ENCODE measurements around the gene RUSF1. TPM values are rescaled to one million over a fixed set of nuclear protein-coding genes. Genes with fewer than 3 reads are reported as not detected.
"Not testable (repeated sequence)": the region's sequence is repeated elsewhere in the genome, so short reads cannot be mapped to it uniquely, and the experiment has no call there.

Gene RUSF1
- total RNA-seq, 1 experiment from 2014 or later, result 30.5 TPM

DNA sequence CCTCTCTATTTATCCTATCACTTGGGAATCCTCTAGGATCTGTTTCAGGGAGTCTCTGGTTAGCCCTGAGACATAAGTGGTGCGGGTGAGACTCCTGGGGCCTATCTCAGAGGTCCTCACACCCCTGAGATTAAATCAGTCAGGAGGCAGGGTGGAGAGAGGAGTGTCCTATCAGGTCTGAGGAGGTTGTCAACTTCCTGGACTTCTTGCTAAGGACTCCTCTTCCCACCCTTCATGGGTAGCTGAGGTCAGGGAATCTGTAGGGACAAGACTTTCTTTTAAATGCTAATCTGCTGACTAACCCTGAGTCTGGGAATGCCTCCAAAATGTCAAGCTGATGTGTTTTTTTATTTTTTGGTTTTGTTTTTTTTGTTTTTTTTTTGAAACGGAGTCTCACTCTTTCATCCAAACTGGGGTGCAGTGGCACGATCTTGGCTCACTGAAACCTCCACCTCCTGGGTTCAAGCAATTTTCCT lies 55.5 kb downstream of the RUSF1 start:
- DNase-seq, result no peak

DNA sequence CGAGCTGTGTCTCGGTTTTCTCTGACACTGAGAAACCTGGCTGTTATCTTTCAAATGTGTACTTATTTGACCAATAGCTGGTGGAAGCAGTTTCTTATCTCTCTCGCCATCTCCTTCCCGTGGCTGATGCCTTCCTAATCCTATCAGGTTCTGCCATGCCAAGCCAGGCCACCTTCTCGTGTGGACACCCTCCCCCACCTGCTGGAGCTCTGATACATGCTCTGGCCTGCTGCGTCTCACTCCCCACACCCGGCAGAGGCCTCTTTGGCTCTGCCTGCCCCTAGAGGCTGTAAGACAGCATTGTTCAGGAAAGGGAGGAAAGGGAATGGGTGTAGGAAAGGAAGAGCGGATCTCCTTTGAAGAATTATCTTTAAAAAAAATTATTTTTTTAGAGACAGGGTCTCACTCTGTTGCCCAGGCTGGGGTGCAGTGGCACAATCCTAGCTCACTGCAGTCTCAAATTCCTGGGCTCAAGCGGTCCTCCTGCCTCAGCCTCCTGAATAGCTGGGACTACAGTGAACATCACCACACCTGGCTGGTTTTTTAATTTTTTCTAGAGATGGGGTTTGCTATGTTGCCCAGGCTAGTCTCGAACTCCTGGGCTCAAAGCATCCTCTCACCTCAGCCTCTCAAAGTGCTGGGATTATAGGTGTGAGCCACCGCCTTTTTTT lies 56.4 kb downstream of the RUSF1 start:
- peaks cover 17% of the 10 kb centered on the region; the same call in 1 of the 2 replicates for H4K20me1 ChIP-seq (ENCODE audit: insufficient read depth, low read depth, low read length)
- H3K4me2 ChIP-seq (ENCODE audit: low read depth, low read length, poor library complexity, severe bottlenecking), result no peak overlapping the region
- H3K27me3 ChIP-seq (ENCODE audit: low read length), result no peaks in the 10 kb centered on the region
- no peaks in the 10 kb centered on the region for H3K9me2 ChIP-seq (replicated peaks; ENCODE audit: insufficient read depth, low read length)
- peak; percentile 51 for DNase-seq
- no peaks in the 10 kb centered on the region for H3K9me3 ChIP-seq (ENCODE audit: low read length)
- peaks cover 1% of the 10 kb centered on the region for H3K79me2 ChIP-seq (ENCODE audit: low read length)
- no peaks in the 10 kb centered on the region for H3K4me1 ChIP-seq (ENCODE audit: low read length)
- no peak overlapping the region for H3K9ac ChIP-seq (ENCODE audit: low read length)
- no peaks in the 10 kb centered on the region for H3K36me3 ChIP-seq (ENCODE audit: insufficient read depth, low read length)
- H3K27ac ChIP-seq (ENCODE audit: low read length), result no peak overlapping the region
- H2AFZ ChIP-seq (ENCODE audit: low read length), result no peak overlapping the region
- H3K4me3 ChIP-seq (ENCODE audit: low read length), result no peak overlapping the region

More for the DNA sequence above, 55.5 kb downstream of the RUSF1 start:
- Histone ChIP-seq H3K4me1 (ENCODE audit: low read length) (peaks cover 7% of the 10 kb centered on the region), H2AFZ (ENCODE audit: low read length) (no peak overlapping the region), H3K9ac (ENCODE audit: low read length) (no peak overlapping the region), H3K9me2 (replicated peaks; ENCODE audit: insufficient read depth, low read length) (no peaks in the 10 kb centered on the region), H3K4me2 (ENCODE audit: low read depth, low read length, poor library complexity, severe bottlenecking) (no peak overlapping the region), H3K9me3 (ENCODE audit: low read length) (no peaks in the 10 kb centered on the region), H3K27ac (ENCODE audit: low read length) (no peak overlapping the region), H3K79me2 (ENCODE audit: low read length) (peaks cover 10% of the 10 kb centered on the region), H3K36me3 (ENCODE audit: insufficient read depth, low read length) (no peaks in the 10 kb centered on the region), H4K20me1 (ENCODE audit: insufficient read depth, low read depth, low read length) (peaks cover 25% of the 10 kb centered on the region; the same call in 1 of the 2 replicates), H3K27me3 (ENCODE audit: low read length) (no peaks in the 10 kb centered on the region), H3K4me3 (ENCODE audit: low read length) (no peak overlapping the region)

DNA sequence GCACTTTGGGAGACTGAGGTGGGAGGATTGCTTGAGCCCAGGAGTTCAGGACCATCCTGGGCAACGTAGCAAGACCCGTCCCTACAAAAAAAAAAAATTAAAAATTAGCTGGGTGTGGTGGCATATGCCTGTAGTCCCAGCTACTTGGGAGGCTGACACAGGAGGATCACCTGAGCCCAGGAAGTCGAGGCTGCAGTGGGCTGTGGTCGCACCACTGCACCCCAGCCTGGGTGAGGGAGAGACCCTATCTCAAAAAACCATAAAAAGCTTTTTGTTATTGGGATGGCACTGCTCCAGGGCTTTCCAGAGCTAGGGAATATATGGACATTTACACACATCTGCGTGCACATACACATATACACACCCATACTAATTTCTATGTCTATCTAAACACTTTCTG lies 57.0 kb downstream of the RUSF1 start:
- DNase-seq, result no peak
- H3K79me2 ChIP-seq (ENCODE audit: low read length), result no peaks in the 10 kb centered on the region
- H3K4me1 ChIP-seq (ENCODE audit: low read length), result no peaks in the 10 kb centered on the region
- no peak overlapping the region for H3K27ac ChIP-seq (ENCODE audit: low read length)
- H3K9ac ChIP-seq (ENCODE audit: low read length), result no peak overlapping the region
- no peak overlapping the region for H3K4me3 ChIP-seq (ENCODE audit: low read length)
- no peak overlapping the region for H2AFZ ChIP-seq (ENCODE audit: low read length)
- H3K36me3 ChIP-seq (ENCODE audit: insufficient read depth, low read length), result no peaks in the 10 kb centered on the region
- H3K27me3 ChIP-seq (ENCODE audit: low read length), result no peaks in the 10 kb centered on the region
- H3K9me2 ChIP-seq (replicated peaks; ENCODE audit: insufficient read depth, low read length), result no peaks in the 10 kb centered on the region
- no peak overlapping the region for H3K4me2 ChIP-seq (ENCODE audit: low read depth, low read length, poor library complexity, severe bottlenecking)
- H4K20me1 ChIP-seq (ENCODE audit: insufficient read depth, low read depth, low read length), result peaks cover 12% of the 10 kb centered on the region; the same call in 1 of the 2 replicates
- H3K9me3 ChIP-seq (ENCODE audit: low read length), result no peaks in the 10 kb centered on the region

DNA sequence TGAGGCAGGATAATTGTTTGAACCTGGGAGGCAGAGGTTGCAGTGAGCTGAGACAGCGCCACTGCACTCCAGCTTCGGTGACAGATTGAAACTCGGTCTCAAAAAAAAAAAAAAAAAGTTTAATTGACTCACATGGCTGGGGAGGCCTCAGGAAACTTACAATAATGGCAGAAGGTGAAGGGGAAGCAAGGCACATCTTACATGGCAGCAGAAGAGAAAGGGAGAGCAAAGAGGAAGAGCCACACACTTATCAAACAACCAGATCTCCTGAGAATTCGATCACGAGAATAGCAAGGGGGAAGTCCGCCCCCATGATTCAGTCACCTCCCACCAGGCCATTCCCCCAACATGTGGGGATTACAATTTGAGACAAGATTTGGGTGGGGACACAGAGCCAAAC lies 62.3 kb downstream of the RUSF1 start:
- not testable (repeated sequence) for DNase-seq; H3K4me2 ChIP-seq (ENCODE audit: low read depth, low read length, poor library complexity, severe bottlenecking); H3K36me3 ChIP-seq (ENCODE audit: insufficient read depth, low read length); H3K27me3 ChIP-seq (ENCODE audit: low read length); H3K4me1 ChIP-seq (ENCODE audit: low read length); H3K27ac ChIP-seq (ENCODE audit: low read length); H3K4me3 ChIP-seq (ENCODE audit: low read length); H4K20me1 ChIP-seq (ENCODE audit: insufficient read depth, low read depth, low read length); H3K9me3 ChIP-seq (ENCODE audit: low read length); H3K79me2 ChIP-seq (ENCODE audit: low read length); H3K9ac ChIP-seq (ENCODE audit: low read length); H3K9me2 ChIP-seq (replicated peaks; ENCODE audit: insufficient read depth, low read length); H2AFZ ChIP-seq (ENCODE audit: low read length)

DNA sequence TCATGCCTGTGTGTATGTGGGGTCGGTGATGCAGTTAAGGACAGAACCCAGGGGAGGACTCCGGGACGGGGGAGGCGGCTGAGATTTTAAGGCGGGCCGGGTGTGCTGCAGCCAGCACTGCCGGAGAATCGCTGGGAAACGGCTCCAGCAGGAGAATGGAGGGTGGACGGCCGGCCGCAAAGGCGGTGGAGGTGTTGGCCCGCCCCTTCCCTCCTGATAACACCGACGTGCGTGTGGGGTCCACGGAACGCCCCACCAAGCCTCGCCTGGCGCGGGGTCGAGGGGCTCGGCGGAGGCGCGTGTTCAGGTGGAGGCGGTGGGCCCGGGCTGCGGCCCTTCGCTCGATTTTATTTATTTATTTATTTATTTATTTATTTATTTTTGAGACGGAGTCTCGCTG lies 66.2 kb downstream of the RUSF1 start:
- Histone ChIP-seq H3K27ac (ENCODE audit: low read length) (no peak overlapping the region), H3K9me3 (ENCODE audit: low read length) (no peaks in the 10 kb centered on the region), H3K9me2 (replicated peaks; ENCODE audit: insufficient read depth, low read length) (no peaks in the 10 kb centered on the region), H3K36me3 (ENCODE audit: insufficient read depth, low read length) (no peaks in the 10 kb centered on the region), H3K4me2 (ENCODE audit: low read depth, low read length, poor library complexity, severe bottlenecking) (no peak overlapping the region), H3K27me3 (ENCODE audit: low read length) (no peaks in the 10 kb centered on the region), H3K4me1 (ENCODE audit: low read length) (peaks cover 29% of the 10 kb centered on the region), H3K79me2 (ENCODE audit: low read length) (no peaks in the 10 kb centered on the region), H3K4me3 (ENCODE audit: low read length) (no peak overlapping the region), H2AFZ (ENCODE audit: low read length) (no peak overlapping the region), H3K9ac (ENCODE audit: low read length) (no peak overlapping the region), H4K20me1 (ENCODE audit: insufficient read depth, low read depth, low read length) (no peaks in the 10 kb centered on the region)
- DNase-seq, result no peak

DNA sequence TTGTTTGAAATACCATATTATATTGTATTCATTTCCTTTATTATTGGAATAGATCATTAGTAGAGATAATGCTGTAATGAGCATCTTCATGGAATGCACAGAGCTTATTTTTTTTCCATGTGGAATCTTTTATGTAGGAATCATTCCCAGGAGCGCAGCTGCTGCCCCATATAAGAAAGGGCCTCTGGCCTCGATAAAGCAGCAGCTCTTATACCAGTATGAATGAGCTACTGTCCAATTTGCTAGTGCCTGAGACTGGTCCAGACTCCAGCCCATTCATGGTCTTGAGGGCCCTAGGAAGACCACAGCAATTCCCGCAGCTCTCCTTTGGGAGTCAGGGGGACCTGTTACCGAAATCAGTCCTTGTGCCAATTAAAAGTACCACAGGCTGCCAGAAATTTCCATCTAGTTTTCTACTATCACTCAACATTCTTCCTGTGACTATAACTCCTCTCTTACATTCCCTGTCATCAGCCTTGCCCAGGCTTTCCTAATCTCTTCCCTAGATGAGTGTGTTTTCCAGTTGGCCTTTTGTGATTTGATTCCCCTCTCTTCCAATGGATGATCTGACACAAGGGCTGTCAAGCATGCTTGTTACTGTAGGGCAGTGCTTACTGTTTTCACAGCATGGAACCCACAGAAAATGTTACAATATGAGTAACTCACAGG lies 67.5 kb downstream of the RUSF1 start:
- Histone ChIP-seq H3K4me2 (ENCODE audit: low read depth, low read length, poor library complexity, severe bottlenecking) (no peak overlapping the region), H2AFZ (ENCODE audit: low read length) (no peak overlapping the region), H3K9me2 (replicated peaks; ENCODE audit: insufficient read depth, low read length) (no peaks in the 10 kb centered on the region), H3K27me3 (ENCODE audit: low read length) (no peaks in the 10 kb centered on the region), H3K4me1 (ENCODE audit: low read length) (peaks cover 29% of the 10 kb centered on the region), H3K36me3 (ENCODE audit: insufficient read depth, low read length) (no peaks in the 10 kb centered on the region), H3K9ac (ENCODE audit: low read length) (no peak overlapping the region), H3K4me3 (ENCODE audit: low read length) (no peak overlapping the region), H3K9me3 (ENCODE audit: low read length) (no peaks in the 10 kb centered on the region), H3K79me2 (ENCODE audit: low read length) (no peaks in the 10 kb centered on the region), H4K20me1 (ENCODE audit: insufficient read depth, low read depth, low read length) (no peaks in the 10 kb centered on the region), H3K27ac (ENCODE audit: low read length) (no peak overlapping the region)
- DNase-seq, result no peak

DNA sequence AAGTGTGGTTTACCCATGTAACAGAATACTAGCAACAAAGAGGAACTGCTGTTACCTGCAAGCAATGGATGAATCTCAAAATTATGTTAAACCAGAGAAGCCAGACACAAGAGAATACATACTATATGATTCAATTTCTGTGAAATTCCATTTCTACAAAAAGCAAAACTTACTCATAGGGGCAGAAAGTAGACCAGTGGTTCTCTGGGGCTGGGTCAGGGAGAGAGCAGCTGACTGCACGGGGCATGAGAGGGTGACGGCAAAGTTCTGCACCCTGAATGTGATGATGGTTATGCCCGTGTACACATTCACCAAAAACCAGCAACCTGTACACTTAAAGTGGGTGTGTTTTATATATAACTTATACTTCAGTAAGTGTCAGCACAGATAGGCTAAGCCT lies 68.7 kb downstream of the RUSF1 start:
- H3K9ac ChIP-seq (ENCODE audit: low read length), result peak overlapping the region; percentile 39
- H4K20me1 ChIP-seq (ENCODE audit: insufficient read depth, low read depth, low read length), result no peaks in the 10 kb centered on the region
- peak overlapping the region; percentile 22; the same call in 1 of the 2 replicates for H3K4me3 ChIP-seq (ENCODE audit: low read length)
- peak; percentile 45 for DNase-seq
- 0 out of 2 replicates have a peak overlapping the region, but pooled peaks have one; percentile 16 for H3K27ac ChIP-seq (ENCODE audit: low read length)
- H3K79me2 ChIP-seq (ENCODE audit: low read length), result no peaks in the 10 kb centered on the region
- H3K4me2 ChIP-seq (ENCODE audit: low read depth, low read length, poor library complexity, severe bottlenecking), result peak overlapping the region; percentile 73
- no peaks in the 10 kb centered on the region for H3K27me3 ChIP-seq (ENCODE audit: low read length)
- H2AFZ ChIP-seq (ENCODE audit: low read length), result peak overlapping the region; percentile 44; the same call in 1 of the 2 replicates
- H3K4me1 ChIP-seq (ENCODE audit: low read length), result peaks cover 29% of the 10 kb centered on the region
- H3K9me3 ChIP-seq (ENCODE audit: low read length), result no peaks in the 10 kb centered on the region
- no peaks in the 10 kb centered on the region for H3K36me3 ChIP-seq (ENCODE audit: insufficient read depth, low read length)
- H3K9me2 ChIP-seq (replicated peaks; ENCODE audit: insufficient read depth, low read length), result no peaks in the 10 kb centered on the region

Measured in Karpas-422 (cell line).